ENCODE data around the gene DOK5.
"Not testable (repeated sequence)": the region's sequence is repeated elsewhere in the genome, so short reads cannot be mapped to it uniquely, and the experiment has no call there.

Gene DOK5

DNA sequence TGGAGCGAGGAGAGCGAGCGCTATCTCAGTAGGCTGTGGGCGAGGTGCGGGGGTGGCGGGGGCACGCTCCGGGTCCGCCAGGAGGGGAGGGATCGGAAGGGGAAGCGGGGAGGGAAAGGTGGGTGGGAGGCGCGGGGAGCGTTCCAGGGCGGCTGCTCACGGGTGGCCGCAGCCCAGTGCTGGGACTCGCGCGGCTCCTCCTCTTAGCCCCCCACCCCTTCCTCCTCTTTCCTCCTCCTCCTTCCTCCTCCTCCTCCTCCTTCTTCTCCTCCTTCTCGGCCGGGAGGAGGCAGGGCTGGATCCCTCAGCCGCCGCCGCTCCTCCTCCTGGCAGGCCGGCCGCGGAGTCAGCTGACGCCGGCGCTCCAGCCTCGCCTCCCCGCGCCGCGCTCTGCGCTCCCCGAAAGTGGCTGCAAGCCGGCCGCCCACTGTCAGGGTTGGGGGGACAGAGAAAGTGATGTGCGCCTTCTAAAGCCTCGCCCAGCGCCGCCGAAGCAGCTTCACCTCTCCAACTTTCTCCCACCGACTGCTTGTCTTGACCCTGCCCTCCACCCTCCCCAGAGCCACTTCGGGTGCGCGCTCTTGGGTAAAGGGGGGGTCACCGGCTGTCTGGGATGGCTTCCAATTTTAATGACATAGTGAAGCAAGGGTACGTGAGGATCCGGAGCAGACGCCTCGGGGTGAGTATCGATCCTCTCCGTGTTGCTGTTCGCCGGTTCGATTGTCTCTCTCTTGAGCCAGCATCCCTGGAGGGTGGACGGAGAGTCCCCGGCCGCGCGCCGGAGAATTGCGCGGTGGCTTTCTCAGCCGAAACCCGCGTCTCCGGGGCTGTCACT, at the start of gene DOK5:
Gene DOK5 (plus strand): TSS at position 260 of the 835 bp plus-strand sequence. CDS start 354 bp downstream, at position 614.
- DNase-seq = peak in 45 of 56 donors; percentile 5 to 70 (median 35)

DNA sequence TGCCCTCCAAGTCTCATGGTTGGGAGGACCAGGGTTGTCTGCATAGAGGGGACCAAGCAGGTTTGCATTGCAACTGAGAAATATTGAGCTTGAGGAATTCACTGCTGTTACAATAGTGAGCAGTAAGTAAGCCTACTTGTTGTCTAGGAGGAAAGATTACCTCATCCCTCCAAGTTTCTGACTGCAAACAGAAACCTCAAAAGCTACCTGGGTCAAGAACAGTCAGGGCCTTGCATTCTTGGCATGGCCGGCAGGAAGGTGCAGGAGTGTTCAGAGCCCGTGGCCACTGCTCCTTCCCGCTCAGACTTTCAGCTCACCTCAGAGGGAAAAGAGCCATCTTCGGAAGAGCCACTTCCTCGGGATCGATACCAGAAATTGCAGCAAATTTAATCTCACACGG, 46.0 kb upstream of the DOK5 start:
- DNase-seq = no peak

DNA sequence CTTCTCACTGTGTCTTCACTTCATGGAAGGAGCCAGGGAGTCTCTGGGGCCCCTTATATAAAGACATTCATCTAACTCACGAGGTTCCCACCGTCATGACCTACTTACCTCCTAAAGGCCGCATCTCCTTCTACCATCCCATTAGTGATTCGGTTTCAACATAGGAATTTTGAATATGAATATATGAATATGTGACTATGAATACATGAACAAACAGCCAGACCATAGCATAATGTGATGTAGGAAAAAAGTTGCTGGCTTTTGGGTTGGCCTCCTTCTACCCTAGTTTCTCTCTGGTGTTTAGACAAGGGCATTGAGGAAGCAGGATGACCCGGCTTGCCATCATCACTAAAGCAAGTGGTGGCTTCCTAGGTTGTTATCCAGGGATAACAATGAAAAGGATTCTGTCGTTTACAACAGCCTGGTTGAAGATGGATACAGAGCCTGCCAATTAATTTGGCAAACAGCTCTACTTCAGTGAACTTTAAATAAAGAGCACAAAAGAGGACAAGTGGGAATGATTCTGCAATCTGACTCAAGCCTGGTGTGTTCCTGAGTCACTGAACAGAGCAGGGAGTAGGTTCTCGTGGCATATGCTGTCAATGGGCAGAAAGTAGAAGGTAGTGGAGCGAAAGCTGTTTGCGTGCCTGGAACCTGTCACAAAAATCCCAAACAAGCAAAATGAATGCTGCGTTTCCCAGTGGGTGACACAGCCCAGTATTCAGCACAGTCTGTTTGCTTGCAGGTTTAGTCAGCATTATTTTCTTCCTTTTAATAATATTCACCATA, 44.0 kb upstream of the DOK5 start:
- peak in 15 of 56 donors; percentile 0 to 34 (median 13) for DNase-seq

DNA sequence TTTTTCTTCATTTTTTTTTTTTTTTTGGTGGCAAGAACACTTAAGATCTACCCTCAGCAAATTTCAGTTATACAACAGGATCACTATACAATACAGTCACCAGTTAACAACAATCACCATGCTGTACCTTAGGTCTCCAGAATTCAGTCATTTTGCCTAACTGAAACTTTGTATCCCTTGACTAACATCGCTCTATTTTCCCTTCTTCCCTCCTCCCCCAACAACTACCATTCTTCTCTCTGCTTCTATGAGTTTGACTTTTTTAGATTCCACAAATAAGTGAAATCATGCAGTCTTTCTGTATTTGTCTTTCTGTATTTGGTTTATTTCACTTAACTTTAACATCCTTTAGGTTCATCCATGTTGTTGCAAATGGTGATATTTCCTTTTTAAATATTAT, 42.4 kb upstream of the DOK5 start:
- DNase-seq = no peak

DNA sequence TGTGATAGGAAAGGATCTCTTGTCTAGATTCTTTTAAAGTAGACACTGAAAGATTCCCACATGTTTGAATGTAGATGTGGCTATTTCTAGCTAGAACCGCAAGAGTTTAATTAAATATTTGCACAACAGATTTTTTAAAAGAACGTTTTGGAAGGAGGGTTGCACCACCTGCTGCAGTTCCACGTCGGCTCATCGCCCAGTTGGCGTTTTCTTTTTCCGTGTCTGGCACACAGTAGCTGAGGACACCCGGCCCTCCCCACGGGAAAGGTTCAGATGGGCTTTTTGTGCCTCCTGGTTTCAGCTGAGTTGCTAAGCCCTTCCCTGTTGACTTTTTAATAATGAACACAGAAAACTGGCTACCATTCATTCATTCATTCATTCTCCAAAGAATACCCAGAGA, 41.8 kb upstream of the DOK5 start:
- DNase-seq = peak in 15 of 56 donors; percentile 0 to 26 (median 3)

DNA sequence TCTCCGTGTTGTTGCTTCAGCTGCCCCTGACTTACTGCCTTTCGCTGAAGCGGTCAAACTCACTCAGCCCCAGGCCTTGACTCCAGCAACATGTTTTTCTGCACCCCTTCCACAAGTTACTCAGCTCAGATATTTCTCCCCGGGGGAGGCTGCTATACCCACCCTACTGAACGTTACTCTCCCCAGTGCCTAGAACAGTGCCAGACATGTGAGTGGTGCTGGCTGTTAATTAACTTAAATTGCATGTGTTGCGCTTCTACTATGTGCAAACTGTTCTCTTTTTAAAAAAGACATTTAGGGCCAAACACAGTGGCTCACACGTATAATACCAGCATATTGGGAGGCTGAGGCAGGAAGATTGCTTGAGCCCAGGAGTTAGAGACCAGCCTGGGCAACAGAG, 41.2 kb upstream of the DOK5 start:
- DNase-seq = no peak

DNA sequence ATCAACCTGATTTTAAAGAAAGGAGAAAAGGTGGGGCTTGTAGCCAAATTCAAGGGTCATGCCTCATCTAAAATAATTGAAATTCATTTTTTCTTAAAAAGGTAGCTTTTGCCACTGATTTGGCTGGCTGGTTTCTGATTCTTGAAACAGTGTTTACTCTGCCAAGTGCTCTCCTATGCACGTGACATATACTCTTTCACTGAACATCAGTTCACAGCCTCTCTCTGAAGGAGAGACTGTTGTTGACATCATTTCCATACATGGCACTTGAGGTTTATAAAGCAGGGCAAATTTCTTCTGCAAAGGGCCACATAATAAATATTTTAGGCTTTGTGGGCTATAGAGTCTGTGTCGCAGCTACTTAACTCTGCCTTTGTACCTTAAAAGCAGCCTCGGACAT, 40.4 kb upstream of the DOK5 start:
- no peak for DNase-seq

DNA sequence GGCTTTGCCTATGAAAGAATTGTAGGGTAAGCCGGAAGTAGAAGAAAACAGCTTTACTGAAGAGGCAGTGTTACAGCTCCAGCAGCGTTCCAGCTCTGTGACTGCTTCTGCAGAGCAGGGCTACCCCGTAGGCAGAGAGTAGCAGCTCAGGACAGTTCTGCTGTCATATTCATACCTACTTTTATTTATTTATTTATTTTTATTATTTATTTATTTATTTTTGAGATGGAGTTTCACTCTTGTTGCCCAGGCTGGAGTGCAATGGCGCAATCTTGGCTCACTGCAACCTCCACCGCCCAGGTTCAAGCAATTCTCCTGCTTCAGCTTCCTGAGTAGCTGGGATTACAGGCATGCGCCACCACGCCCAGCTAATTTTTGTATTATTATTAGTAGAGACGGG, 39.0 kb upstream of the DOK5 start:
- DNase-seq = not testable (repeated sequence)

DNA sequence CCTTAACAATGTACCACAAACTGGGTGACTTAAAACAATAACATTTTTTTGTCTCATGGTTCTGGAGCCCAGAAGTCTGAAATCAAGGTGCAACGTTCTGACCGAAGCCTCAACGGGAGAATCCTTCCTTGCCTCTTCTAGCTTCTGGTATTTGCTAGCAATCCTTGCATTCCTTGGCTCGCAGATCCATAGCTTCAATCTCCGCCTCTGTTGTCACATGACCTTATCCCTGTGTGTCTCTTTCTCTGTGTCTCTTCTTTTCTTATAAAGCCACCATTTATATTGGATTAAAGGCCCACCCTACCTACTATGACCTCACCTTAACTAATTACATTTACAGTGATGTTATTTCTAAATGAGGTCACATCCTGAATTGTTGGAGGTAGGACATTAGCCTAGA, 37.2 kb upstream of the DOK5 start:
- DNase-seq = no peak

DNA sequence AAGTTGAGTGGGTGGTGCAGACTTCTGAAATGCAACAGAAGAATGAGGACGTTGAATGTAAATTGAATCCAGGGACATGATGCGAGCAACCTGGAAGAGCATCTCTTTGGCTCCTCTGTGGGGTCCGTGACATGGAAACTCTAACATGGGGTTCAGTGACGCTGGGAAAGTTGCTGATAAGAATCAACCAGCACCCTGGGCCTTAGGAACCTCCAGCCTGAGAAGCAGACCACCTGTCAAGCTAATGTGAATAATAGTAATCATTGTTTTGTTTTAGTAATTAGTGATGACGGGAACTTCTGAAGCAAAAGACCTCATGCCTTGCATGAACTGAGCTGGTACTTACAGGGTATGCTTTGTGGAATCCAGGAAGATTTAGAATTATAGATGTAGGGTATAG, 25.2 kb upstream of the DOK5 start:
- no peak for DNase-seq

DNA sequence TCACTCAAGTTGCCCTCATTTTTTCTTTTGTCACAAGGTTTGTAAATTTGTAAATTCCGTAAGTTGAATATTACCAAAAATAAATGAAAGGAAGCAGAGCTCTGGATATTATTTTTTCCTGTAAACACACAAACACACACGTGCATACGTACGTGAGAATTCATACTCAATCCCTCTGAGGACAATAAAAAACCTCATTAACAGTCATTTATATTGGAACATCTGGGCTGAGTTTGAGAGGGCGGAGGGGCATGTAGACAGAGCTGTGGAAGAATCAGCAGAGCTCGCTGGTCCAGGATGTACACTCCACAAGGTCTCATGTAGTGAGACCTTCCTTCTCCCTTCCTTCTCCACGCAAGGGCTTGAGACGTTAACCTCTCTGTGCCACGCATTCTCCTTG, 24.2 kb upstream of the DOK5 start:
- DNase-seq = no peak

DNA sequence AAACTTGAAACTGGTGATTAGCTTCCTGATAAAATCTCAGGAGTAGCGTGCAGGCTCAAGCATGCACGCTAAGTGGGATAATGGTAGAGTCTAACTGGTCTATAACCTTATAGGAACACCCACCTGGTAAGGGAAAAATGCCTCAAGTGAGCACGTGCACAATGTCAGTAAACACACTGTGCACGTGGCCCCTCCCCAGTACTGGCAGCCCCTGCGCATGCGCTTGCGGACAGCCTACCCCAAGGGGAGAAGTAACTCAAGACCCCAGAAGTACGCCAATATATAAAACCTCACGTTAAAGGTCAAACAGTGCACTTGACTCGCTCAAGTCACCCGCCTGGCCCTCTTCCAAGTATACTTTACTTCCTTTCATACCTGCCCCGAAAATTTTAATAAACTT, 23.1 kb upstream of the DOK5 start:
- no peak for DNase-seq

DNA sequence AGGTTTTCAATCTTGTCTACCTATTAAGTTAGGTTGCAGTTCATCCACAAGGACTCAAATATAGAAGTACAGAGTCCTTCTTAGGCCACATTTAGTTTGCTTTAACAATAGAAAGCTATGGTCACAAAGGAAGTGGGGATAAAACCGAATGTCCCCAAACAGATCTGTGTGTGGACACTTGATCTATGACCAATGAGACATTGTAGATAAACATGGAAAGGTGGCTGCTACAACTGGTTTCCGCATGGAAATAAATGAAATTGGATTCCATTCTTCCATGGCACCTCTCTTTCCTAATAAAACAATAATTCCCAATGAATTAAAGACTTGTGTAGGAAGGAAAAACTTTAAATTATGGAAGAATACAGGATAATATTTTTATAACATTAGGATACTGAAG, 20.4 kb upstream of the DOK5 start:
- no peak for DNase-seq

DNA sequence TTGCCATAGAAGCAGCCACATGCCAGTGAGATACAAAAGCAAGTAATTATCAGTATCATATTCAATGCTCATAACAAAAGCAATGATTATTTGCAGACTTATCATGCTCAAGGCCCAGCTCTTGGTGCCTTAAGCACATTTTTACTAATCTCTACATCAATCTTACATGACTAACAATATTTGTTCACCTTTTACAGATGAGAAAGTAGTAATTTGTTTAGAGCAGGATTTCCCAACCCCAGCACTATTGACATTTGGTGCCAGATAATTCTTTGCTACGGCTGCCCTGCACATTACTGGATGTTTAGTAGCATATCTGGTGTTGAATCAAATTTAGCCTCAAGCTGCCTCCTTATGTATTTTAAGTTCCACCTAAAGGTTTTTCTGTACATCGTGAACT, 19.0 kb upstream of the DOK5 start:
- DNase-seq = no peak

DNA sequence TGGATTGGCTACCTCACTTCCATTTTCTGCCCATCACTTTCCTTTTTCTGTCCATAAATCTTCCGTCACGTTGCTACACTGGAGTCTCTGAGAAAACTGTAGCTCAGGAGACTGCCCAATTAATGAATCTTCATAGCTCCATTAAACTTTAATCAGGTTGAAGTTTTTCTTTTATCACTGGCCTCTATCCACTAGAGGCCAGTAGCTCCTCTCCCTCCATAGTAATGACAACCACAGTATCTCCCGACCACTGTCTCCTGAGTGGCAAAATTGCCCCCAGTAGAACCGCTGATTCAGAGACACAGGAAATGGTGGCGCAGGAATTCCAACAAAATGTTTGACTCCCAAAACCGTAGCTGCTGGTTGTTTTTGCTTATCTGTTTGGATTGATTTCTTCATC, 18.4 kb upstream of the DOK5 start:
- DNase-seq = no peak

DNA sequence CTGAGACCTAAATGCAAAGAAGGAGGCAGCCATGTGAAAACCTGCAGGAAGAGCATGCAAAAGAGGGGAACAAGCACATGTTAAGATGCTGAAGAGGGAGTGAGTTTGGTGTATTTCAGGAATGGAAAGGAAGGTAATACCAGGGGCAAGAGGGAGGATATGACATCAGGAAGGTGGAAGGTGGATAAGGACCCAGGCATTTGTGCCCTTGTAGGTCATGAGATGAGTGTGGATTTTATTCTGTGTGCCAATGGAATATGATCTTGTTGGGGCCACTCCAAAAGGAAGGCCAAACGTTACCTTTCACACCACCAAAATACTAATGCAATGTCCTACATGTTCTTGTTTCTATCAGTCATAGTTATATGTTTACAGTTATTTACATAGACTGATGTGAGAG, 17.2 kb upstream of the DOK5 start:
- no peak for DNase-seq

DNA sequence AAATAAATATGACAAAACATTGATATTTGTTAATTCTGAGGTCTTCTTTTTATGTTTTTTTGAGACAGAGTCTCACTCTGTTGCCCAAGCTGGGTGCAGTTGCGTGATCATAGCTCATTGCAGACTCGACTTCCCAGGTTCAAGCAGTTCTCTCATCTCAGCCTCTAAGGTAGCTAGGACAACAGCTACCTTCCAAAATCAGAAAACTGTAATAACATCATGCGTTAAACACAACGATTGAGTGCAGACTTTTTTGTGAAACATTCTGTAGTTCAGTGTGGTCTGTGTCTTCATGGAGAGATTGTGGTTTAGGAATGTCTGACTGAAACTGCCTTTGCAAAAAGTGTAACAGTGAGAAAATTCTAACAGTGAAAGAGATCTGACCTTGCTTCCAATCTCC, 16.1 kb upstream of the DOK5 start:
- no peak for DNase-seq

DNA sequence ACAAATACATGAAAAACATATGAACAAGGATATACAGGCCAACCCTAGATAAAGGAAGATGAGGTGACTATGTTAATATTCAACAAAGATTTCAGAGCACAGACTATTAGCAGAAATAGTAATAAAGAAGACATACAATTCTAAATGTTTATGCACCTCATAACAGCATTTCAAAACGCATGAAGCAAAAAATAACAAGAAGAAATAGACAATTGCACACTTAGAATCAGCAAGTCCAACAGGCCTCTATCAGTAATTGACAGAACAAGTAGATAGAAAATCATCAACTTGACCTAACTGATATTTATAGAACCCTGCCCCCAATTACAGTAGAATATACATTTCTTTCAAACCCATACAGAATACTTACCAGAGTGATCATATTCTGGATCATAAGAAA, 11.4 kb upstream of the DOK5 start:
- no peak for DNase-seq

DNA sequence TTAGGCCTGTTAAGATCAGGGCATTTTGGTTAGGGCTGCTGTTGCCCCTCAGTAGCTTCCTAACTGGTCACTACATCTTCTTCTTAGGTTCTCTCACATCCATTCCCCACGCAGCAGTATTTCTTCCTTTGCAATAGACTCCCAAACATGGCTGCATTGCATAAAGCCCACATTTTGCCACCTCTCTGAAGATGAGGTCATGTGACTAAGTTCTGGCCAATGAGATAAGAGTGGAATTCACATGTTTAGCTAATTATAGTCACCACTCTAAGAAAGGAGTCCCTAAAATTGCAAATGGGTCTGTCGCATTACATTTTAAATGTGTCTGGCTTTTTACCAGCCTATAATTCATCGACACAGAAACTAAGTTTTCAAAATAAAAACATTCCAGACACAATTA, 9.3 kb upstream of the DOK5 start:
- no peak for DNase-seq

DNA sequence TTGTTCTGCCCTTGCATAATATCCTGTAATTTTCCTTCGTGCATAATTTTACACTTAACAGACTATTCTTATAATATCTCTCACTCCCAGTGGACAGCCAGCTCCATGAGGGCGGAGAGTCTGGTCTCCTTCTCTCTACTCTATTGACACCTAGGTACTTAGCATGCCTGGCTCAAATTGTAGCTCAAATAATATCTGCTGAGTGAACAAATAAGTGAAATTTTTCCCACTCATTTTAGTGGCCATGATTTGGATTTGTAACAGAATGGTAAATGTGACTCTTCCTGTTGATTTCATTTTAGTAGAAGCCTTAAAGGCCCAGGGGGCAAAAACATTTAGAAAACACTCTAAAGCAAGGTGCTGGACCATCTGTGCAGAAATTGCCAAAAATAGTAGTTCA, 7.8 kb upstream of the DOK5 start:
- DNase-seq = no peak

DNA sequence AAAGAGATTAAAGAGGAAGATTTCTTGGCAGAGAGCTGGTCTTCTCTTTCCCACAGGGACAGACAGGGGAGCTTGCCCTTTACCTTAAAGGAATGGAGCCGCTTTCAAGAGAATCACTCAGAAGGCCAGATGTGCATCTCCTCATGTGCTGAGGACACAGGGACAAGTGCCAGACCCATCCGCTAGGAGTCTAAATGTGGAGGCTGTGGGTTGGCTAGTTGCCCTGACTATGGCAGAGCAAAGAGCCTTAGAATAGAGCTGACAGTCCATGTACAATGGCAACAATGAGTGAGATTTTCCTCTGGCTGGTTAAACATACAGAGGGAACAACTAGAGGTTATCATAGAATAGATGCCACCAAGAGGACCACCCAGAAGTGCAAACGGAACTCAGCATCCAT, 7.3 kb upstream of the DOK5 start:
- DNase-seq = no peak

DNA sequence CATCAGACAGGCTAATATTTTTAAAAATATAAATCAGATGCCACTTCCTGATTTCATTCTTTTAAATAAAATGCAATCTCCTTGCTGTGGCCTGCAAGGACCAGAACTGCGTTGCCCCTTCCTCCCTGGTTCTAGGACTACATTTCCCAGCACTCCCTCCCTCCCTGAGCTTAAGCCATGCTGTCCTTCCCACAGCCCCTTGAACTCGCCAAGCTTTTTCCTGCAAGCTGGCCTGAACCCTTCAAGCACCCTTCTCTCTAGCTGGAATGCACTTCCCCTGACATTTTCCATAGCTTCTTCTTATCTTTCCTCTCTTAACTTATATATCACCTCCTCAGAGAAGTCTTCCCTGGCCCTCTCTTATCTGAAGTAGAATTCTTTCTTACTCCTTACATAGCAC, 6.1 kb upstream of the DOK5 start:
- no peak for DNase-seq

DNA sequence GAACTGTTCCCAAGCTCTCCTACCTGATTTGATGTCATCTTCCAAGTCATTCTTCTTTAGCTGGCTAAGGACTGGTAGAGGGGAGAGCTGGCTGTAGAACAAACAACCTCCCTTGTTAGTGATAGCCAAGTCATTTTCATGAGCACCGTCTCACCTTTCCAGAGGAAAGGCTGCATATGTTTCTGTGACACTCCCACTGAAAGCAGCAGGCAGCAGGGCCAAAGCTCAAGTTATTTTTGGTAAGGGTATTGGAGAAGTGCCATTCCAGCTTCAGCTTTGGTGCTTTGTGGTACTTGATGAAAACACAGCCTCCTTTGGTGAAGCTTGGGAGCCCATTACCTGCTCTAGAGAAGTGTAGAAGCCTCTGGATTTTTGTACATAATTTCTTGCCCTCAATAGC, 5.4 kb upstream of the DOK5 start:
- no peak for DNase-seq

All from nucleus accumbens (tissue), 56 donors.